Measurements from ENCODE around the gene NEBL.

Gene NEBL

DNA sequence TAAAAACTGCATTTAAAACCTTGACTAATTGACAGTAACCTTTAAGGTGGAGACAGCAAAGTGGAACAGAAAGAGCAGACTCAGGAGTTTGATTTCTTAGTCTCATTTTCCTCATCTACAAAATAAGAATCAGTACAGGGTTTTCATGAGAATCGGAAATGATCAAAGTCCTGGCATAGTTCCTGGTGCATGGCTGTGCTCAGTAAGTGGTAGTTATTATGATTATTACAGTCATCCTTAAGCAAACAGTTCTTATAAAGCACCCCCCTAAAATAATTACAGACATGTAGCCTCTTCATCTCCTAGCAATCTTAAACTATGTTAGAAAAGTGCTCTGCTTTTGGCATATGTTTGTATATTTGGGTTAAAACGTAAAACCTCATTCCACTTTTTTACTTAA is 18.0 kb downstream of the NEBL start:
- H3K36me3 ChIP-seq (ENCODE audit: insufficient read depth, low read length), result no peaks in the 10 kb centered on the region
- H3K27ac ChIP-seq (ENCODE audit: low read depth, low read length), result no peak overlapping the region
- H3K9me3 ChIP-seq (ENCODE audit: low read length), result no peaks in the 10 kb centered on the region
- no peak overlapping the region for H3K9ac ChIP-seq (ENCODE audit: low read length)
- H3K4me1 ChIP-seq (ENCODE audit: insufficient read depth, low read length), result no peaks in the 10 kb centered on the region
- H3K27me3 ChIP-seq (ENCODE audit: control insufficient read depth in 1 of 2, insufficient read depth in 2 of 2, low read length in 2 of 2), result no peaks in the 10 kb centered on the region
- no peak overlapping the region for H3K4me3 ChIP-seq (ENCODE audit: low read depth in 1 of 2, low read length in 2 of 2)

GRCh38 chr10:20877986-20878983 is 18.8 kb downstream of the NEBL start:
- no peak overlapping the region for H3K4me3 ChIP-seq (ENCODE audit: low read depth in 1 of 2, low read length in 2 of 2)
- no peaks in the 10 kb centered on the region for H3K27me3 ChIP-seq (ENCODE audit: control insufficient read depth in 1 of 2, insufficient read depth in 2 of 2, low read length in 2 of 2)
- no peak overlapping the region for H3K9ac ChIP-seq (ENCODE audit: low read length)
- H3K4me1 ChIP-seq (ENCODE audit: insufficient read depth, low read length), result no peaks in the 10 kb centered on the region
- no peak overlapping the region for H3K27ac ChIP-seq (ENCODE audit: low read depth, low read length)
- no peaks in the 10 kb centered on the region for H3K36me3 ChIP-seq (ENCODE audit: insufficient read depth, low read length)
- no peaks in the 10 kb centered on the region for H3K9me3 ChIP-seq (ENCODE audit: low read length)

DNA sequence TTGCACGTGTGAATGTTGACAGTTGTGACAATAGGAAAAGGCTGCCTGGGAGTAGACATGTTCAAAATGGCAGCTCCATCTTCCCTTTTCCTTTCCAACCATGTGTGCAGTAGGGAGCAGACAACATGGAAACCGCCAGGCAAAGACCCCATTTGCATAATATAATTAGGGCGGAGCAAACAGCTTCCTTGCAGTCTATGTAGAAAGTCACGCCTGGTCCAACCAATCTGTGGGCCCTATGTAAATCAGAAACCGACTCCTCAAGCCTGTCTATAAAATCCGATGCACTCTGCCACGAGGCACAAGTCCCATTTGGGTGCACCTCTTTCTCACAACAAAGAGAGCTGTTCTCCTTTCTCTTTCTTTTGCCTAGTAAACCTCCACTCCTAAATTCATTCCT is 19.6 kb downstream of the NEBL start:
- Histone ChIP-seq H3K4me3 (ENCODE audit: low read depth in 1 of 2, low read length in 2 of 2) (no peak overlapping the region), H3K9ac (ENCODE audit: low read length) (no peak overlapping the region), H3K9me3 (ENCODE audit: low read length) (no peaks in the 10 kb centered on the region), H3K27me3 (ENCODE audit: control insufficient read depth in 1 of 2, insufficient read depth in 2 of 2, low read length in 2 of 2) (no peaks in the 10 kb centered on the region), H3K27ac (ENCODE audit: low read depth, low read length) (no peak overlapping the region), H3K36me3 (ENCODE audit: insufficient read depth, low read length) (no peaks in the 10 kb centered on the region), H3K4me1 (ENCODE audit: insufficient read depth, low read length) (no peaks in the 10 kb centered on the region)

- no peaks in the 10 kb centered on the region for H3K4me1 ChIP-seq (ENCODE audit: insufficient read depth, low read length)
- no peak overlapping the region for H3K9ac ChIP-seq (ENCODE audit: low read length)
- no peak overlapping the region for H3K27ac ChIP-seq (ENCODE audit: low read depth, low read length)
- no peaks in the 10 kb centered on the region for H3K27me3 ChIP-seq (ENCODE audit: control insufficient read depth in 1 of 2, insufficient read depth in 2 of 2, low read length in 2 of 2)
- H3K36me3 ChIP-seq (ENCODE audit: insufficient read depth, low read length), result no peaks in the 10 kb centered on the region
- H3K9me3 ChIP-seq (ENCODE audit: low read length), result no peaks in the 10 kb centered on the region
- H3K4me3 ChIP-seq (ENCODE audit: low read depth in 1 of 2, low read length in 2 of 2), result no peak overlapping the region
Observed at GRCh38 chr10:20874261-20874660, 22.9 kb downstream of the NEBL start.

GRCh38 chr10:20871970-20872369 is 25.1 kb downstream of the NEBL start:
- Histone ChIP-seq H3K27me3 (ENCODE audit: control insufficient read depth in 1 of 2, insufficient read depth in 2 of 2, low read length in 2 of 2) (no peaks in the 10 kb centered on the region), H3K9ac (ENCODE audit: low read length) (no peak overlapping the region), H3K9me3 (ENCODE audit: low read length) (no peaks in the 10 kb centered on the region), H3K27ac (ENCODE audit: low read depth, low read length) (no peak overlapping the region), H3K4me1 (ENCODE audit: insufficient read depth, low read length) (no peaks in the 10 kb centered on the region), H3K4me3 (ENCODE audit: low read depth in 1 of 2, low read length in 2 of 2) (no peak overlapping the region), H3K36me3 (ENCODE audit: insufficient read depth, low read length) (no peaks in the 10 kb centered on the region)

DNA sequence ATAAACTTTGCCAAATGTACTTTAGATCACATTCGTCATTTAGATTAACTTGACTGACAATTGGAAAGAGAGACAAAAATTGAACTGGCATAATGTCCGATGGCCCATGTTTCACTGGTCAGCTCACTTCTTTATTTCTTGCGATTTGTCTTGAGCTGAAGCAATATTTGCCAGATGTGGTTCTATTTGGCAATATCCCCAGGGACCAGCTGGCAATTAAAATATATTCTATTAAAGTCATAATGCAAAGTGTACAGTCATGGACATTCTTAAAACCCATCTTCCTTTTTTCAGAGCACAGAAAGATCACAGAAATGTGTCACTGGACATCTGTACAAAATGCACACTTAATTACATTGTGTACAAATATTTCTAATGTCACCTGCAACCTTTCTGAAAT is 26.3 kb downstream of the NEBL start:
- H3K4me1 ChIP-seq (ENCODE audit: insufficient read depth, low read length), result no peaks in the 10 kb centered on the region
- no peak overlapping the region for H3K9ac ChIP-seq (ENCODE audit: low read length)
- no peak overlapping the region for H3K27ac ChIP-seq (ENCODE audit: low read depth, low read length)
- H3K36me3 ChIP-seq (ENCODE audit: insufficient read depth, low read length), result no peaks in the 10 kb centered on the region
- H3K9me3 ChIP-seq (ENCODE audit: low read length), result no peaks in the 10 kb centered on the region
- H3K4me3 ChIP-seq (ENCODE audit: low read depth in 1 of 2, low read length in 2 of 2), result no peak overlapping the region
- H3K27me3 ChIP-seq (ENCODE audit: control insufficient read depth in 1 of 2, insufficient read depth in 2 of 2, low read length in 2 of 2), result no peaks in the 10 kb centered on the region

DNA sequence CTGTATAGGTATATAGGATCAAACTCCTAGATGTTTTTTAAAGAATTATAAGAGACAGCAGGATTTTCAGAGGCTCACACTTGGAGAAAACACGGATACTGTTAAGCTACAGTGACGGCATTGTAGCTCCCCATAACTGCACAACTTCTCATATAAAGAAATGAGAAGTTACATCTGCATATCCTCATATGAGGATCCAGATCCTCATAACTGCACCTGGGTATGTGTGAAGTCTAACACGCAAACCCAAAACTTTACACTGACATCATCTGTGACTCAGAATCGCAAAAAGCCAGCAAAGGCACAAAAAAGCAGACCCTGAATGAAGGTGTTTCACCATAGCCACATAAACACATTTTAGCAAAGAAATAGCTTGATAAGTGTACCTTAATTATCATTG is 34.1 kb downstream of the NEBL start:
- Histone ChIP-seq H3K4me3 (ENCODE audit: low read depth in 1 of 2, low read length in 2 of 2) (no peak overlapping the region), H3K9ac (ENCODE audit: low read length) (no peak overlapping the region), H3K27ac (ENCODE audit: low read depth, low read length) (no peak overlapping the region), H3K27me3 (ENCODE audit: control insufficient read depth in 1 of 2, insufficient read depth in 2 of 2, low read length in 2 of 2) (no peaks in the 10 kb centered on the region), H3K9me3 (ENCODE audit: low read length) (no peaks in the 10 kb centered on the region), H3K36me3 (ENCODE audit: insufficient read depth, low read length) (no peaks in the 10 kb centered on the region), H3K4me1 (ENCODE audit: insufficient read depth, low read length) (no peaks in the 10 kb centered on the region)

DNA sequence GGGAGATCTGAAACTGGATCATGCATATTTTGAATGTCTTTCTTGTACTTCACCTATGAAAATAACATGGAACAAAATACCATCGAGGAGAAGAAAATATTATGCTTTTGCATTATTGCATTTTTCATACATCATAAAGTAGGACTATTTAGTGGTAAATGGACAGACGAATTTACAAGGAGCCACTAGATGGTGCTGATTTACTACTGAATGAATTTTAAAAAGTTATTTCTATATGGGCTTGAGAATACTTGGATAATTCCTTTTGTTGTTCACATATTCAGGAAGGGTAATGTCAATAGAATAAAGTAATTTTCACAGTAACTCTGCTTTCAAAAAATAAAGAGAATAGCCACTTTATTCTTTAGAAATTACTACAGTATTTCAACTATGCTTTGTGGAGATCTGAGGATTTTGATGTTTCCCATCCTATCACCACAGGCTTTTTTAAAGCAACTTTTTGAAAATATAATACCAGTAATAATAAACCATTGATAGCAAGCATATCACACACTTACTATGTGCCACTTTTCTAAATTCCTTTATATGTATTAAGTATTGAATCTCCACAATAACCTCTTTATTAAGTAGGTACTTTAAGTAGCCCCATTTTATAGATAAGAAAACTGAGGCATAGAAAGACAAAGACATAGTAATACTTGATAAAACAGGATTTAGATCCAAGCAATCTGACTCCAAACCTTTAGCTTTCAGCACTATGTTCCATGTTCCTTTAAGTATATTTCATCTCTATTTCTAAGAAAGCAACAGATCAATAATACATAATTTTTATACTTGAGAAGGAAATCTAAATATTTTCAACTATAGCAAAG is 38.6 kb downstream of the NEBL start:
- Histone ChIP-seq H3K27me3 (ENCODE audit: control insufficient read depth in 1 of 2, insufficient read depth in 2 of 2, low read length in 2 of 2) (no peaks in the 10 kb centered on the region), H3K9me3 (ENCODE audit: low read length) (no peaks in the 10 kb centered on the region), H3K4me1 (ENCODE audit: insufficient read depth, low read length) (no peaks in the 10 kb centered on the region), H3K9ac (ENCODE audit: low read length) (no peak overlapping the region), H3K27ac (ENCODE audit: low read depth, low read length) (no peak overlapping the region), H3K4me3 (ENCODE audit: low read depth in 1 of 2, low read length in 2 of 2) (no peak overlapping the region), H3K36me3 (ENCODE audit: insufficient read depth, low read length) (no peaks in the 10 kb centered on the region)

- Histone ChIP-seq H3K27ac (ENCODE audit: low read depth, low read length) (no peak overlapping the region), H3K4me3 (ENCODE audit: low read depth in 1 of 2, low read length in 2 of 2) (no peak overlapping the region), H3K4me1 (ENCODE audit: insufficient read depth, low read length) (no peaks in the 10 kb centered on the region), H3K9ac (ENCODE audit: low read length) (no peak overlapping the region), H3K27me3 (ENCODE audit: control insufficient read depth in 1 of 2, insufficient read depth in 2 of 2, low read length in 2 of 2) (no peaks in the 10 kb centered on the region), H3K36me3 (ENCODE audit: insufficient read depth, low read length) (no peaks in the 10 kb centered on the region), H3K9me3 (ENCODE audit: low read length) (no peaks in the 10 kb centered on the region)
Observed at GRCh38 chr10:20856484-20856883, 40.6 kb downstream of the NEBL start.

DNA sequence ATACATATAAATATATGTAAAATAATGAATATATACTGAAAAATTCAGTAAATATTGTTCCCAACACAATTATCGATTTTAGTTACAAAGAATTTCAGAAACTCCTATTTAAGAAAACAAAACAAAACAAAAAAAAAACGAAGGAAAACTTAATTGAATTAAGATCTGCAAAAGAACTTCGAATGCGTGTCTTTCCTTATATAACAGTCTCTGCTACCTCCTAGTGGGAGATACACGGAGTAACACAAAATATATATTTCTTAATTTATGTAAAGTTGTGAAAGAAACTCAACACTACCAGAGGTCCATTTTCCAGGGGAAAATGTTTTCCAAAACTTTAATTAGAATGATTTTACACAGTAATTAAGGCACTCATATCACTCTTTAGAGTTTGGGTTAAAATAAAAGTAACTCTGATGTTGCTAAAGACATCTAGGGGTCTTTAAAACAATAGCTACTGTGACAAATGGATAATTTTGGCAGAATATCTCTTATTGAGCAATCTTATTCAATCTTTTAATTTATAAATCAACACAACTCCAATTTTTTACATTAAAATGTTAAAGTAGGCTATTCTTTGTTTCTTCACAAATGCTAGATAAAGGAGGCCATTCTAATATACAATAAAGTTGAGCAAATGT is 41.6 kb downstream of the NEBL start:
- no peak overlapping the region for H3K27ac ChIP-seq (ENCODE audit: low read depth, low read length)
- no peak overlapping the region for H3K4me3 ChIP-seq (ENCODE audit: low read depth in 1 of 2, low read length in 2 of 2)
- no peak overlapping the region for H3K9ac ChIP-seq (ENCODE audit: low read length)
- no peaks in the 10 kb centered on the region for H3K36me3 ChIP-seq (ENCODE audit: insufficient read depth, low read length)
- no peaks in the 10 kb centered on the region for H3K27me3 ChIP-seq (ENCODE audit: control insufficient read depth in 1 of 2, insufficient read depth in 2 of 2, low read length in 2 of 2)
- no peaks in the 10 kb centered on the region for H3K4me1 ChIP-seq (ENCODE audit: insufficient read depth, low read length)
- no peaks in the 10 kb centered on the region for H3K9me3 ChIP-seq (ENCODE audit: low read length)

- no peaks in the 10 kb centered on the region for H3K9me3 ChIP-seq (ENCODE audit: low read length)
- H3K4me3 ChIP-seq (ENCODE audit: low read depth in 1 of 2, low read length in 2 of 2), result no peak overlapping the region
- H3K4me1 ChIP-seq (ENCODE audit: insufficient read depth, low read length), result no peaks in the 10 kb centered on the region
- no peak overlapping the region for H3K9ac ChIP-seq (ENCODE audit: low read length)
- H3K27ac ChIP-seq (ENCODE audit: low read depth, low read length), result no peak overlapping the region
- no peaks in the 10 kb centered on the region for H3K27me3 ChIP-seq (ENCODE audit: control insufficient read depth in 1 of 2, insufficient read depth in 2 of 2, low read length in 2 of 2)
- H3K36me3 ChIP-seq (ENCODE audit: insufficient read depth, low read length), result no peaks in the 10 kb centered on the region
Observed at GRCh38 chr10:20853276-20853675, 43.8 kb downstream of the NEBL start.

All from muscle layer of colon (tissue), 2 donors.